Right lobe of liver (tissue), 4 donors: ENCODE results near the gene C9orf152.

Experiments used
- CTCF ChIP-seq, 4 donors: fragments of 200-600 bp in 3 of 4; fragments of 450-650 bp in 1 of 4; IDR thresholded peaks; one replicate each; pipeline versions ENCODE4 v1.5.1 to v1.8.0; 2016 to 2022; ENCODE audit warnings: antibody characterized with exemption in 4 of 4, mild to moderate bottlenecking in 2 of 4
- POLR2A ChIP-seq: fragments of 450-650 bp; IDR thresholded peaks from one replicate; pipeline ENCODE4 v1.6.1; 2017; ENCODE audit warnings: antibody characterized with exemption, mild to moderate bottlenecking
- donor health status: DM: no; HTN: no; CAD: no.
- donor health status: DM: no; HTN: no; CAD: no.
- donor health status: DM: no; HTN: yes; CAD: no.

- no peak for TF ChIP-seq CTCF (IDR thresholded peaks at IDR 0.05)
- TF ChIP-seq POLR2A, result no peak
Measured at GRCh38 chr9:110180511-110181434, 27.2 kb downstream of the C9orf152 start.
